DMS114 treated with DMSO at 0.1 percent for 48 hours (cell line): ENCODE results near the gene DNM3.

Source experiments
- DNase-seq: peaks from one replicate; lab custom pipeline; 2025; ENCODE audit not compliant: unreplicated experiment; lab: John Stamatoyannopoulos, UW

The DNM3 gene

GRCh38 chr1:171817511-171818265 is 23.6 kb upstream of the DNM3 start:
- no peak for DNase-seq

- DNase-seq: no peak
Observed at GRCh38 chr1:171819946-171820345, 21.4 kb upstream of the DNM3 start.

- no peak for DNase-seq
Observed at GRCh38 chr1:171826973-171827372, 14.3 kb upstream of the DNM3 start.

GRCh38 chr1:171828794-171829193 is 12.5 kb upstream of the DNM3 start:
- no peak for DNase-seq

GRCh38 chr1:171833091-171833825 is 8.0 kb upstream of the DNM3 start:
- DNase-seq: no peak

GRCh38 chr1:171834821-171835220 is 6.5 kb upstream of the DNM3 start:
- DNase-seq: no peak

GRCh38 chr1:171835891-171836290 is 5.4 kb upstream of the DNM3 start:
- DNase-seq: no peak

GRCh38 chr1:171841931-171842761 is 848 bp downstream of the DNM3 start:
- DNase-seq: no peak

- no peak for DNase-seq
Observed at GRCh38 chr1:171844381-171844780, 3.1 kb downstream of the DNM3 start.

- no peak for DNase-seq
Observed at GRCh38 chr1:171845998-171846397, 4.7 kb downstream of the DNM3 start.

- DNase-seq: no peak
Observed at GRCh38 chr1:171849245-171849898, 8.1 kb downstream of the DNM3 start.

- no peak for DNase-seq
Observed at GRCh38 chr1:171850651-171851350, 9.5 kb downstream of the DNM3 start.

GRCh38 chr1:171852272-171852671 is 11.0 kb downstream of the DNM3 start:
- DNase-seq: no peak

- no peak for DNase-seq
Observed at GRCh38 chr1:171855381-171855780, 14.1 kb downstream of the DNM3 start.

- no peak for DNase-seq
Observed at GRCh38 chr1:171858696-171859095, 17.4 kb downstream of the DNM3 start.

GRCh38 chr1:171860696-171861095 is 19.4 kb downstream of the DNM3 start:
- no peak for DNase-seq

GRCh38 chr1:171863531-171863930 is 22.2 kb downstream of the DNM3 start:
- no peak for DNase-seq

- DNase-seq: no peak
Observed at GRCh38 chr1:171864308-171864707, 23.0 kb downstream of the DNM3 start.

- no peak for DNase-seq
Observed at GRCh38 chr1:171865106-171865505, 23.8 kb downstream of the DNM3 start.

- DNase-seq: no peak
Observed at GRCh38 chr1:171867236-171867635, 25.9 kb downstream of the DNM3 start.
